ENCODE results near the gene ACP1.

Gene ACP1

DNA sequence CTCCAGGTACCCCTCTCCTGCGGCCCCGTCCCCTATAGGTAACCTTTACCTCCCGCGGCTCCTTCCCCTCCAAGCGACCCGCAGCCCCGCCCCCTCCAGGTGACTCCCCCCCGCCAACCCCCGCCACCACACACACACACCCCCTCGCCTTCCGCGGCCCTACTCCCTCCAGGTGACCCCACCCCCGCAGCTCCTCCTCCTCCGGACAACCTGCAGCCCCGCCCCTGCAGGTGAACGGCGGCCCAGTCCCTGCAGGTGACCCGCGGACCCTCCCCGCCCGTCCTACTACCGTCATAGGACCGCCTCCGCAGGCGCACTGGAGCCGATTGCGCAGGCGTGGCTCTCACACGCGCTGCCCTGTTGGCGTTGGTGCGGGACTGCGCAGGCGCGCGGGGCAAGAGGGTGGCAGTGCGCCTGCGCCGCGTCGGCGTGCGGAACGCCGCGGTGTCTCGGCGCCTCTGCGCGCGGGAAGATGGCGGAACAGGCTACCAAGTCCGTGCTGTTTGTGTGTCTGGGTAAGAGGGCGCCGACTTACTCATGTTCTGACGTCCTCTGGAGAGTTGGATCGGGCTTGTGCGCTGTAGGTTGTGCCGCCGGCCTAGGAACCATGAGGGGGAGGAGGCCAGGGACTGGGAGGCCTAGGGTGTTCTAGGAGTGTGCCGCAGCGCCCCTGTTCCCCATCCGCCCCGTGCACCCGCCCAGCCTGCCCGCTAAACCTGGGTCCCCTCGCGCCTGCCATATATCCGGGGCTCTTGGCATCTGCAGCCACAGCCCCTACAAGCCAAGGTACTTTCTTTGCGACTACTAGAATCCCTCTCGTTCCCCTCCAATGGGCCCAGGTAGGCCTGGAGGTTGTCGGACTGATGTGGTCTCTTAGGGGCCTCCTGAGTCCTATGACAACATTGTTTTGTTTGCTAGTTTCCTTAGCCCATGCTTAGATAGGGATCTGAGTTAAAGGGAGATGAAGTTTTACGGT, at the start of gene ACP1:
Gene ACP1 (plus strand): TSS at position 455 of the 976 bp plus-strand sequence. CDS start 18 bp downstream, at position 473.
- DNase-seq = peak; percentile 96

DNA sequence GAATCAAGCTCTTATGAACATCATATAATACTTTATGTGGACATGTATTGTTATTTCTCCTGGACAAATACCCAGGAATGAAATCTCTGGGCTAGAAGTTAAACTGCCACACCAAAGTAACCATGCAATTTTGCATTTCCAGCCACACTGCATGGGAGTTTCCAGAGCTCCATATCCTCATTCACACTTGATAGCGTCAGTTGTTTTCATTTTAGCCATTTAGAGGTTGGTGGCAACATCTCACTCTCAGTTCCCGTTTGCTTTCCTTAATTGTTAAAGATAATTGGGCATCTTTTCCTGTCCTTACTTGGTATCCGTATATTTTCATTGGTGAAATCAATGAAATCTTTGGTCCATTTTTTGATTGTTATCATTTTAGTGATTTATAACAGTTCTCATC, 48.7 kb upstream of the ACP1 start:
- DNase-seq = no peak

DNA sequence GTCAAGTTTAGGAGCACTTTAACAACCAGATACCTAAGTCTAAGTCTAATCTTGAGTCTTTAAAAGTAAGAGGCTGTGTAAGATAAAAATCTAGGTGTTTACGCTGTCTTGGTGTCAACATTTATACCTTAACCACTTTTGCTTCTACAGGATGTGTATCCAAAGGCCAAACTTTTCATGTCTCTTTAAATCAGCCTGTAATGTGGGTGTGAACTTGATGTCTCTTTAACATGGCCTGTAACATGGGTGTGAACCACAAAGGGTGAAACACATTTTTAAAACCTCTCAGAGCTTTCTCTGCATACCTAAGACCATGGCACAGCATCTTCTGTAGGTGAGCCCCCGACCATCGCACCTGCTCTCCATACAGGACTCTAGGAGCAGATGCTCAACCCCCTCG, 41.3 kb upstream of the ACP1 start:
- DNase-seq = no peak

DNA sequence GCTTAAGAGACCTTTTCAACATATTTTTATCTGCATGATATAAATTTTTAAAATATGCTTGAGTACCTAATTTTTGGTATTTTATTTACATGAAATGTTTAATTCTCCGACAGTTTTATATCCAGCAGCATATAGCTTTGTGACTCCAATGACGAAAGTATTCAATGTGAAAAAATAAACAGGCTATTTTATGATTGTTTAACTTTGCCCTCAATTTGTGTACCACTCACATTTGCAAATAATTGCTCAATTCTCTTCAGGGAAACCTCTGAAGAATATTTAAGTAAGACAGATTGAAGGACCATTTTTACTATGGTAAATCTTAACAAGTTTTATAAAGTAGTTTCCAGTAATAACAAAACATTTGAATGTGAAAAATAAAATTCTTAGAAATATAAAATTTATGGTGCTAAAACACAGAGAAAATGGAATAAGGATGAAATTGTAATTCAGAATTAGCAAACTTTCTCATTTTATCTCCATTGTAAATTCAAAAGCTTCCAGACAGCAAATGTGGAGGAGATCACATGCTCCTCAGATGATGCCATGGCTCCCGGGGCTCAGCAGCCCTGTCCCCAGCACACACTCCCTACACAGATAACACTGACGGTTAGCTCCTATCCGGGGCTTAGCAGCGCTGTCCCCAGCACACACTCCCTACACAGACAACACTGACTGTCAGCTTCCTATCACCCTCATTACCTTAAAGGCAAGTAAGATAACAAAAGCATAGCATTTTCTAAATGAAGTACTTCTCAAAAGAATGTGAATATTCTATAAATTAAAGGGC, 40.6 kb upstream of the ACP1 start:
- no peak for DNase-seq

DNA sequence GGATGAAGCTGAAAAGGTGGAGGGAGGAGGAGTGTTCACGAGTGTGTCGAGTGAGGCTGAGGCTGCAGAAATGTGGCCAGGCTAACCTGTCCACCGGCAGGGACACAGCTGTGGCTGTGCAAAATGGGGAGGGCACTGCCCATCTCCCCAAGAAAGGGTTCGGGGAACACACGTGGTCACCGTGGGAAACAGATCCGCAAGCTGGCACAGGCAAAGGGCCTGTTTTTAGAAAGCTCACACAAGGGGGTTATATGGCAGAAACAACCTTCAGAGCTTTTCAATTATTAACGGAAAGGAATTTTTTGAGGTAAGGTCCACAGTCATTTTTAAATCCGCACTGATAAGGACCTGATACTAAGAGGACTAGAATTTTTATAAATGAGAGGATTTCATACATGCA, 36.6 kb upstream of the ACP1 start:
- DNase-seq = no peak

DNA sequence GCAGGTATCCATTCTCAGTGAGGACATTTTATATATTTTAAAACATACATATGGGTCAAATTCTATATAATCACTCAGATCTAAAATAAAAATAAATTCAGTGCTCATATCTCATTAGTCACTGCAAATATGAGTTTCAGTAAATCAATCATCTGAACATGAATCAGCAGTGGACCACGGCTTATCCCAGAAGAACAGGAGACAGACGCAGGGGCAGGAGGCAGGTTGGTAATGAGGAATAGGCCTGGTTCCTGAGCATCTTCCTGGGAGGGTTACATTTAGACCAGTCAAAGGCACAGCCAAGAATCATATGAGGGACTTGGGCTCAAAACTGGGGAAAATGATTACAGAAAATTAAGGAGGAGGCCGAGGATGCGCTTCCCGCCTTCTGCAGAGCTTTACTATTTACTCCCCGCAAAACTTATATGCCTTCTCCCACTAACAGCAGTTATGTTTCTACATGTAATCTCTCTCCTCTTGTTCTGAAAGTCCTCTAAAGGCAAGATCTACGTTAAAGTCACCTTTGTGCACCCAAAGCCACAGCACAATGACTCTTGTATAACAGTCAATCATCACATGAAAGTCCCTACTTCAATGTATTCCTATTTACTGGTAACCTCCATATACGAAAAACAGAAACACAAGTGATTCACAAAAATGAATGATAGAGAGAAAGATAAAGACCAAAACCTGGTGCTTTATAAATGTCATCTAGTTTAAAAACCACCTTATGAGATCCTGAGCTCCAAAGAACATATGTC, 36.0 kb upstream of the ACP1 start:
- DNase-seq = no peak

DNA sequence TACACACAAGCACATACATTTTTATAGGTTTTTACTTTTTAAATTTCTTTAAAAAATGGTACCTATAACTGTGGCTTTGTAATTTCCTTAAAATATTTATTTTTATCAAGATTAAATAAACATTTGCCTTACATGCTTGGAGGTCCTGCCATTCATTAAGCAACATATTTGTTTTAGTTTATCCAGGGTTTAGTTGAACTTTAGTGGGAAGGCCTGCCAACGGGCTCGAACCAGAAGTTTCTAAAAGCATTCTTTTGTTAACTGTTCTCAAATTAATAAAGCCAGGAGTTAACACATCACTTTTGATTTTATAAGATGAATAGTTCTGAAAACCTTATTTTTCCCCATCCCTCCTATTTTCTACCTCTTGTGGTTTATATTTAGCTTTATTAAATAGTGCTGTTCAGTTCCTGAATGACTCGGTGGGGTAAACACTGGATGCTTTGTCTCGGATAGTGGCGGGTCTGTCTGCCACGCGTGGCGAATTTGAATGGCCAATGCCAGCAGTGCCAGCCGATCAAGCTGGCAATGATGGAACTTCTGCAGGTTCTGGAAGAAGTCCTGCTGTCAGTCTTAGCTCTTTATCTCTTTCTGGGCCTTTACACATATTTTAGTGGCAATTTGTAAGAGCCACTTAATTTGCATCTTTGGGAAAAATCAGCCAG, 33.1 kb upstream of the ACP1 start:
- DNase-seq = no peak

DNA sequence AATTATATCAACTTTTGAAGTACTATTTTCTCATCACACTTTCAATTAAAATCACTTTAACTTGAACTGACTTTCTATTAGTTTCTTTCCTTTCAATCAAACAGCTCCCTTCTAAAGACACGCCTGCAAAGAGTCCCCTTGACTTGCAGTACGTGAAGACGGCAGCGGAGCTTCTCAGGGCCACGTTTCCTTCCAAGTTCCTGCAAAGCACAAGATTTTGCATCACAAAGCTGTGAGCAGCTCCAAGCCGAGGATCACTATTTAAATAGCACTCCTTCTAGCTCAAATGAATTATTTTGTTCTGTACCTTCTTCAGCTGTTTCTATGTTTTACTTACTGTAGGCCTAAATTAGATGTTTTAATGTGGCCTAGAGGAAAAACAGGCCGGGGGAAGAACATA, 31.7 kb upstream of the ACP1 start:
- no peak for DNase-seq

DNA sequence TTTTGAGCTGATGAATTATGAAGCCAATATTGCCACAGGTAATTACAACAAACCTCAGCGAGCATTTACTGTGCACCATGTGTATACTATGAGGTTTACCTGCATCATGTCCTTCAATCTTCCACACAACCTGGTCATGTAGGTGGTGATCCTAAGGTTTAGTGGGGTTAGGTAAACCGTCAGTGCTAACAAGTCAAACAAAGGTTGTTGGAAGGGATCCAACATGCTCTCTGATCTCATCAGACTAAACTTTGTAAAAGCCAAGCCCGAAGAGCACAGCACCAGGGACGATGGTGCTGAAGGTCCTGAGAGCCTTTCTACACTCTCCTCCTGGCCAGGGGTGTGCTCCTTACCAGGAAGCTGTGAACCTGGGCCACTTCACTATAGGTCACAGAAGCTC, 30.3 kb upstream of the ACP1 start:
- DNase-seq = no peak

DNA sequence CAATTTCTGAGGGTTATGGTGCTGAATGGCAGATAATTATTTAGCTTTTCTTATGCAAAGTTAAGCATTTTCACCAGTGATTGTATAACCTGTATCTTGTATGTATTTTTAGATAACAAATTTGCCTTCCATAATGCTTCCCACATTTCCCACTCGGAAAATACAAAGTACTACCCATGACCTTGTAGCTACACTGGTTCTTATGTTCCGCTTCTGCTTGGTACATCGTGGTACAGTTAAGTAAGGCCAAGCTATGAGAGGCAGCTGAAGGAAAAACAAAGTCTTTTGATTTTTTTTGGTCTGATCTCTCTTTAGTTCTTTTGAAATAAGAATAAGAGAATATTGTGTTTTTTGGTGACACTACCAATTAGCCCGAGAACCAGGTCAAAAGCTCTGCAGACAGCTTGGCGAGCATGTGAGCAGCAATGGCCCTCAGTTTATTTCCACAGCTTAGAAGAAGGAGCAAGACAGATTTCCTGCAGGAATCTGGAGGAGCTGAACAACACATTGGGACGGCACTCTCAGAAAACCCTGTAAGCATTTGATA, 27.7 kb upstream of the ACP1 start:
- no peak for DNase-seq

DNA sequence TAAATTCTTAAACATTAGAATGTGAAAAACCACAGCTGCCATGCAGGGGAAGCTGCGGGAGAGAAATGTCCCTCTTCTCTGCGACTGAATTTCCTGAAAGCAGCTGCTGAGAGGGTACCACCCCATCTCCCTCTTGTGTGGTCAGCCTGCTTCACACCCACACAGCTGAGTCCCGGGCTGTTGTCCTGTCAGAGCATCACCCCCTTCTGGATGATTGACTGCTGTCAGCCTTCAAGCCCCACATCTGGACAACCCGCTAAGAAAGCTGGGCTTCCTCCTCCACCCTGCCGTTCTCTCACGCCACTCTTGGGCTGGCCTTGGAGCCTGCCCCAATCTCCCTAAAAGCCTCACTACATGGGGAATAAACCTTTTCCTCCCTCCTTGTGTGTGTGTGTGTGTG, 26.9 kb upstream of the ACP1 start:
- no peak for DNase-seq

DNA sequence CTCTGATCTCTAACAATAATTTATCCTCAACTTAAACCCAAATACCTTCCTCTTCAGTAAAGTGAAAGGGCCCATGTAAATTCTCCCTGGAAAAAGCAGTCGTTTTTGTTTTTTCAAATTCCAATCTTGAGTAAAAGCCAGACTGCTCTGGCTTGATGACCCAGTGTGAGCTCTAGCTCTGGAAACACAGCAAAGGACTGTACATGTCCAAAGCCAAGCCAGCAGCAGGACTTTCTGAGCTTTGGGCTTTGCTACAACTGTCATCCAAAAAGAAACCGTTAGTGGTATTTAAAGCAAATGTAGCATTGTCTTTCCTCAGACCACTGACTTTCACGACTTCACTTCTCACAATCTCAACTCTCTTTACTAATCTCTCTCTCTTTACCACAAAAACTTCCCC, 26.3 kb upstream of the ACP1 start:
- DNase-seq = peak; percentile 43

DNA sequence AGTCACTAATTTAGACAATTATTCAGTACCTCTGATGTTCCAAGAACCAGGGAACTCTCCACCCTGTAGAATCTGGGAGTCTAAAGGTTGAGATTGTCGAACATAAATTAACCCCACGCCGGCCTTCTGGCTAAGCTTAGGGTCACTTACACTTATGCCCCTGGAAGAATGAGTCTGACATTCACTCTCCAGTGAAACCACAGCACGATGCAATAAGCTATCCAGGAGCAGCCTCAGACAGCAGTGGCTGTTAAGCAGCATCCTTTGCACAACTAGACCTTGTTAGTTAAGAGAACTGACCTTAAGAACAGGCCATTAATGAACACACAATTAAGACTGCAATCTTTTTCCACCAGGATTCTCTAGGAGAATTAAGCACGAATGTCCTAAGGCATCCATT, 25.9 kb upstream of the ACP1 start:
- DNase-seq = no peak

DNA sequence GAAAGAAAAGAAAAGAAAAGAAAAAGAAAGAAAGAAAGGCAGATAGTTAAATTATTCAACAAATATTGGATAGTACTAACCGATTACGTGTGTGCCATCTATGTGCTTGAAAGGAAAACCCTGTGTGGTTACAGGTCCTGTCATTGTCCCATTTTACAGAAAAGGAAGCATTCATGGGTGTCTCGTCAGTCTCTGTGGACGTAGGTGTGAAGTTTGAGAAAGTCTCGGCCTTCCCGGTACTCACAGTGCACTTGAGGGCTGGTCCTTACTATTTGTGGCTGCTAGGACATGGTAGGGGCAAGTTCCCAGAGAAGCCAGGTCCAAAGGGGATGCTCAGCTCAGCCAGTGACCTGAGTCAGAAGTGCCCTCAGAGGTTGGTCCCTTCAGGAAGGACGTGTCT, 20.2 kb upstream of the ACP1 start:
- no peak for DNase-seq

DNA sequence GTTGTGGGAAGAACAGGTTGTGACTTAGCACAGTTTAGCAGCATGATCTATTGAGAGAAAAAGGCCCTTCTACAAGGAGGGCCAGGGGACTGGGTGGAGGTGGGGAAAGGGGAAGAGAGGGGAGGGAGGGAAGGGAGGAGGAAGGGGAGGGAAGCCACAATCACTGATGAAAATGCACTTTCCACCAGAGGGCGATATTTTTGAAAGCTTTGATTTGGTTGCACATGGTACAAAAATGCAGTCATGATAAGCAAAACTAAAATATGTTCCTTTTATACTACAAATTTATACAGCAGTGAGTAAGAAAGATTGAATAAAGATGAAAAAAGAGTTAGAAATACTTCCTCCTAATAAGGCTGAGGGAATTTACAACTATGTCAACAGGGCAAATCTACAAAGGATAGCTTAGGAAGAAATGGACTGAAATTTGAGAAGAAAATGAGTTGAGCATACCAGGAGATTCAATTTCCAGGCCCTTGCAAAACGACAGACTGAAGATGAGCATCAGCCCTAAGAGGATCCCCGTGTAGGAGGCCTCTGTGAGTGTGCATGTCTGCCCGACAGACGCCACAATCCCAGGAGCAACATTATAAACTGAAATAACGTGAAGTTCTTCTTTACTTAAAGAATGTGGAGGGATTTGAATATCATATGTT, 18.1 kb upstream of the ACP1 start:
- no peak for DNase-seq

DNA sequence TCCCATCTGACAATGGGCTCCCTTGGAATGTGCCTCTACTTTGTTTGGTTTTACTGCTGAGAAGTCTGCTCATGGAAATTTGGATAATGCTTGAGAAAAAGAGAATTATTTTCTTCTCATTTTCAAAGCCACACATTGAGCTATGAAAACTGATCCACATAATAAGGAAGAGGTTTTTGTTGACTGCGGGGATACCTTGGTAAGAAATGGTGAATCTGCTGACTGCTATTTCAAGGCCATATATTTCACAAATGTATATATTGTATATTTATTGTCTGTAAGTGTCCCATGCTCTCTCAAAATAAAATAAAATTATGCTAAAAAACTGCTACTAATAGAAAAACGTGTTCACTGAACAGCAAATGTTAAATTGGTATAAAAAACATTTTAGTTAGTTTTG, 16.0 kb upstream of the ACP1 start:
- no peak for DNase-seq

DNA sequence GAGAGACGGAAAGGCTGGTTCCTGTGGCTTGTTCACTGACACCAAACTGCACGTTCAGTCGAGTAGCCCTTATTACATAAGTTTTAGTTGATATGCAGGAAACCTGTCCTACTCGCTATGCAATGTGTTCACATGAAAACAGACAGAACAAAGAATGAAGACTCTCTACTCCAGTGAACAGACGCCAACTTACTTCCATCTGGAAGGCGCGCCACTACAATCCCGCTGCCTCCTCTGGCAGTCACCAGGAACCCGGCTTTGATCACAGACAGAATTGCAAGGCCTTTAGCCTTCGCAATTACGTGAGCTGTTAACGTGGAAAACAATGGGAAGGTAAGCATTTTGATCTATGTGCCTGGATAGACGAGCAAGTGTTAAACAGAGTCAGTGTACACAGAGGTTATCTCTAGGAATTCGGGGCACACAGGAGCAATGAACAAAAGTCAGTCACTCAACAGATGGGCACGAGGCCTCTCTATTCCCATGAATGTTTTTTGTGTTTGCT, 15.2 kb upstream of the ACP1 start:
- DNase-seq = no peak

DNA sequence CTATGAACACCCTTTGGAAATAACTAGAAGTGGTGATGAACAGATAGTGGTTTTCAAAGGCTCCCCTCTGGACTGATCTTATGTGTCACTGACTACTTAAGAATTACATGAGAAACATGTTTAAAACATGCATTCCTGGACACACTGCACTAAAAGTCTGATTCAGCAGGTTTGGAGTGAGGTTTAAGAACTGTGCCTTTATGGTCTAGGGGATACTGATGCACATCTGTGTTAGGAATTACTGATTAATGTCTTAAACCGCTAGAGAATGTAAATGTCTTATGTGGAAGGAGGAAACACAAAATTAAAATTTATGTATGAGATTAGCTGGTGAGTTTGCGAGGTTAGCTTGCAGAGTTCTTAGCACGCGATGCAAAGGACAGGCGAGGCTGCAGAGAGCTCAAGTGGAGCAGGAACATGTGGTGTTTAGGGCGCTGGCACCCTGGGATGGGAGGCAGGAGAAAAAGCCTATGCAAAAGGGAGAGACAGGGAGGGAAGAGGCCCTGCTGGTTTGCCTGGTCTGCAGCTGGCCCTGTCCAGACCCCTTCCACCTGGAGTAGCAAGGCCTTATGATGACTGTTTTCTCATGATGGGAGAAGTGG, 12.6 kb upstream of the ACP1 start:
- DNase-seq = no peak

DNA sequence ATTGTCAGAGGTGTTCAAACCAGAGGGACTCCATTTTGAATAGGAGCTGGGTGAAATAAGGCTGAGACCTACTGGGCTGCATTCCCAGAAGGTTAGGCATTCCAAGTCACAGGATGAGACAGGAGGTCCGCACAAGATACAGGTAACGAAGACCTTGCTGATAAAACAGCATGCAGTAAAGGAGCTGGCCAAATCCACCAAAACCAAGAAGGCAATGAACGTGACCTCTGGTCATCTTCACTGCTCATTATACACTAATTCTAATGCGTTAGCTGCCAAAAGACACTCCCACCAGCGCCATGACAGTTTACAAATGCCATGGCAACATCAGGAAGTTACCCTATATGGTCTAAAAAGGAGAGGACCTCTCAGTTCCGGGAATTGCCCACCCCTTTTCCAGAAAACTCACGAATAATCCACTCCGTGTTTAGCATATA, 11.5 kb upstream of the ACP1 start:
- DNase-seq = no peak

DNA sequence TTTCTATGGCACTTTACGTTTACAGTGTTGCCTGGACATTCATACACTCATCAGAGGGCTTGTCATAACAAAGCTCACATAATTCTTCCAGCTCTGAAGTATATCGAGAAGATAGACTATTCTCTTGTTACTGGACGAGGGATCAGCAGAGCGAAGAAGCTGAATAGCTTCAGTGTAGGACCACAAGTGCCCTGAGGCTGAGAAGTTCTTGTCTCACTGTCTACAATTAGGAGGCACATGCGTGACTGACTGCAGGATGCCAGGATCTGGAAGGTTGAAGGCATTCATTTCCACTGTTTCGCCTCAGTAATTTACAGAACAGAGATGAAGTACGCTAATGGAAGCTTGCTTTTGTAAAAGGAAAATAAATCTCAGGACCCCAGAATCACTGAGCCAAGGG, 10.5 kb upstream of the ACP1 start:
- no peak for DNase-seq

DNA sequence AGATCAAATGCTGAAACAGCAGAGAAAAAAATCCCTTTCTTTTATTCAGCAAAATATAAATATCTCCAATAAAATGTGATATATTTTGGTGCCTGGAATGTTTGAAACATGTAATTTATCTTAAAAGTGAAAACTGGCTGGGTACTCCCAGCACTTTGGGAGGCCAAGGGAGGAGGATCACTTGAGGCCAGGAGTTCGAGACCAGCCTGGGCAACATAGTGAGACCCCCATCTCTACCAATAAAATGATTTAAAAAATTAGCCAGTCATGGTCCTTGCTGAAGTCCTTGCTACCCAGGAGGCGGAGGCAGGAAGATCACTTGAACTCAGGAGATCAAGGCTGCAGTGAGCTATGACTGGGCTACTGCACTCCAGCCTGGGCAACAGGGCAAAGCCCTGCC, 9.6 kb upstream of the ACP1 start:
- DNase-seq = no peak

Measured in femur (tissue), 1 donor.